ENCODE data around the gene NTRK3.

NTRK3 gene

GRCh38 chr15:88215066-88215648, 41.4 kb downstream of the NTRK3 start:
- no peak for DNase-seq (ENCODE audit: low spot score)
- CTCF ChIA-PET = no interaction called here
- H3K27ac ChIP-seq = no peak overlapping the region
- POLR2A ChIA-PET (ENCODE audit: low non-redundant PET) = no interaction called here
- no peak for TF ChIP-seq CTCF (conservative IDR thresholded peaks at IDR 0.05; ENCODE audit: low read depth)

- DNase-seq (ENCODE audit: low spot score) = no peak
- TF ChIP-seq CTCF (conservative IDR thresholded peaks at IDR 0.05; ENCODE audit: low read depth) = no peak
- POLR2A ChIA-PET (ENCODE audit: low non-redundant PET) = no interaction called here
- CTCF ChIA-PET = no interaction called here
- H3K27ac ChIP-seq = no peak overlapping the region
Observed at GRCh38 chr15:88209111-88209510, 47.4 kb downstream of the NTRK3 start.

GRCh38 chr15:88208396-88208795, 48.1 kb downstream of the NTRK3 start:
- no peak overlapping the region for H3K27ac ChIP-seq
- ChIA-PET POLR2A (ENCODE audit: low non-redundant PET) (no interaction called here), CTCF (no interaction called here)
- no peak for DNase-seq (ENCODE audit: low spot score)
- no peak for TF ChIP-seq CTCF (conservative IDR thresholded peaks at IDR 0.05; ENCODE audit: low read depth)

- ChIA-PET POLR2A (ENCODE audit: low non-redundant PET) (no interaction called here), CTCF (no interaction called here)
- no peak for DNase-seq (ENCODE audit: low spot score)
- no peak overlapping the region for H3K27ac ChIP-seq
- TF ChIP-seq CTCF (conservative IDR thresholded peaks at IDR 0.05; ENCODE audit: low read depth) = no peak
Observed at GRCh38 chr15:88207565-88207964, 49.0 kb downstream of the NTRK3 start.

- no peak for DNase-seq (ENCODE audit: low spot score)
- no peak overlapping the region for H3K27ac ChIP-seq
- no peak for TF ChIP-seq CTCF (conservative IDR thresholded peaks at IDR 0.05; ENCODE audit: low read depth)
- ChIA-PET POLR2A (ENCODE audit: low non-redundant PET) (no interaction called here), CTCF (no interaction called here)
Observed at GRCh38 chr15:88204584-88204983, 52.0 kb downstream of the NTRK3 start.

GRCh38 chr15:88202231-88202630, 54.3 kb downstream of the NTRK3 start:
- DNase-seq (ENCODE audit: low spot score) = no peak

More at GRCh38 chr15:88202231-88202630, 54.3 kb downstream of the NTRK3 start:
- ChIA-PET CTCF (interaction anchor here (0.6 to 0.8 kb wide), 2 partner anchors 12 to 51 kb away, joined by 3 read pairs; no protein-coding TSS in a partner anchor), POLR2A (ENCODE audit: low non-redundant PET) (no interaction called here)
- no peak overlapping the region for H3K27ac ChIP-seq
- no peak for TF ChIP-seq CTCF (conservative IDR thresholded peaks at IDR 0.05; ENCODE audit: low read depth)
